GM10248 (cell line): ENCODE results near the gene YDJC.
"Not testable (repeated sequence)": the region's sequence is repeated elsewhere in the genome, so short reads cannot be mapped to it uniquely, and the experiment has no call there.

ENCODE experiments used
- CTCF ChIA-PET: fragments of 300-600 bp; sonication (Branson Sonifier 250); formaldehyde crosslinking; extraction: SDS; loops from one replicate; lab custom pipeline; 2021; ENCODE audit warnings: antibody characterized with exemption; lab: Yijun Ruan, JAX
- POLR2A ChIA-PET: fragments of 350-650 bp; sonication (Branson Sonifier 250); formaldehyde crosslinking; extraction: SDS; loops from one replicate; lab custom pipeline; 2020; ENCODE audit warnings: antibody characterized with exemption; lab: Yijun Ruan, JAX
- DNase-seq: peaks from one replicate; pipeline ENCODE4 v3.0.0; 2012; ENCODE audit errors: extremely low spot score
- TF ChIP-seq, protein P1 (sequence below): IDR thresholded peaks from 2 replicates; pipeline ENCODE4 v1.5.1; 2012; ENCODE audit warnings: mild to moderate bottlenecking, low read depth; ENCODE audit errors: extremely low read depth, missing control alignments, control extremely low read depth

YDJC gene

GRCh38 chr22:21612858-21613257 lies 17.0 kb downstream of the YDJC start:
- CTCF ChIA-PET, result interaction anchor here (1.1 to 6.6 kb wide), 3 partner anchors 10 to 16 kb away, joined by 3 to 58 read pairs (median 3); partner anchors contain the start of gene YDJC
- no peak for DNase-seq
- TF ChIP-seq, protein P1, sequence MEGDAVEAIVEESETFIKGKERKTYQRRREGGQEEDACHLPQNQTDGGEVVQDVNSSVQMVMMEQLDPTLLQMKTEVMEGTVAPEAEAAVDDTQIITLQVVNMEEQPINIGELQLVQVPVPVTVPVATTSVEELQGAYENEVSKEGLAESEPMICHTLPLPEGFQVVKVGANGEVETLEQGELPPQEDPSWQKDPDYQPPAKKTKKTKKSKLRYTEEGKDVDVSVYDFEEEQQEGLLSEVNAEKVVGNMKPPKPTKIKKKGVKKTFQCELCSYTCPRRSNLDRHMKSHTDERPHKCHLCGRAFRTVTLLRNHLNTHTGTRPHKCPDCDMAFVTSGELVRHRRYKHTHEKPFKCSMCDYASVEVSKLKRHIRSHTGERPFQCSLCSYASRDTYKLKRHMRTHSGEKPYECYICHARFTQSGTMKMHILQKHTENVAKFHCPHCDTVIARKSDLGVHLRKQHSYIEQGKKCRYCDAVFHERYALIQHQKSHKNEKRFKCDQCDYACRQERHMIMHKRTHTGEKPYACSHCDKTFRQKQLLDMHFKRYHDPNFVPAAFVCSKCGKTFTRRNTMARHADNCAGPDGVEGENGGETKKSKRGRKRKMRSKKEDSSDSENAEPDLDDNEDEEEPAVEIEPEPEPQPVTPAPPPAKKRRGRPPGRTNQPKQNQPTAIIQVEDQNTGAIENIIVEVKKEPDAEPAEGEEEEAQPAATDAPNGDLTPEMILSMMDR, result no peak
- POLR2A ChIA-PET, result no interaction called here

DNA sequence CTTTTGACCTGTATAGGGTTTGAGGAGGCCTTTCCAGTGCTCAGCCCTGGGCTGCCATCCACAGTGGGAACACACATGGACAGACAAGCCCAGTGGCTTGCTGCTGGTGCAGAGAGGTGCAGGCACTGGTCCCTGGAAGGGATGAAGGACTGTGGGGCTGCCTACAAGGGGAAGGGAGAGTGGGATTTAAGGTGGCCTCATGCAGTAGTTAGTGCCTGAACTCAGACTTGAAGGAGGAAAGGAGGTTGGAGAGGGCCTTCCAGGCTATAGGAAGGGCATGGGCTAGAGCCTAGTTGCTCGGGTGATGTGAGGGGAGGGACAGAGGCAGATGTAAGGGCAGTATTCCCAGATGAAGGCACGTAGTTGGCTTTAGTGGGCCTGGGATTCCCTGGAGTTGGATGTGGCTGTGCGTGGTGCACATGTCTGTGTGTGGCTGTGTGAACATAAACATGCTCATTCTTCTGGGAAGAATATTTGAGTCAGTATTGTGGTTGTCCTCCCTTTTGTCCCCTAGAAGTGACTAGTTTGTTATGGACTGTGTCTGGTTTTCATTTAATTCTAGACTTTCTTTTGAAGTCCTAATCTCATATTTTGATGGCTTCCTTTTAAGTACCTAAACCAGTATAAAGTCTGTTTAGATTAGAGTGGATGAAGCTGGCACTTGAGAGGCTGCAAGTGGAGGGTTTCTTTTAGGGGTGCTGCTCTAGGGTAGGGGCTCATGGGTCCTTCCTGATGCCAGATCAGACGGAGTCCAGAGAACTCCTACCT lies 18.4 kb downstream of the YDJC start:
- DNase-seq, result no peak
- CTCF ChIA-PET, result interaction anchor here (1.3 kb wide), 2 partner anchors 13 to 18 kb away, joined by 3 to 6 read pairs; partner anchors contain the start of gene YDJC
- TF ChIP-seq, protein P1, result no peak
- POLR2A ChIA-PET, result no interaction called here

GRCh38 chr22:21609556-21610157 lies 20.2 kb downstream of the YDJC start:
- POLR2A ChIA-PET, DNase-seq: not testable (repeated sequence)
- CTCF ChIA-PET, result interaction anchor here (1.2 to 1.6 kb wide), 6 partner anchors 11 to 37 kb away, joined by 3 to 6 read pairs (median 4); partner anchors contain the start of genes SDF2L1 and YDJC

GRCh38 chr22:21606775-21607174 lies 23.0 kb downstream of the YDJC start:
- POLR2A ChIA-PET, result no interaction called here
- TF ChIP-seq, protein P1, result no peak
- CTCF ChIA-PET, result interaction anchor here (1.0 to 2.5 kb wide), 5 partner anchors 9 to 40 kb away, joined by 4 to 11 read pairs (median 5); partner anchors contain the start of gene YDJC
- no peak for DNase-seq

DNA sequence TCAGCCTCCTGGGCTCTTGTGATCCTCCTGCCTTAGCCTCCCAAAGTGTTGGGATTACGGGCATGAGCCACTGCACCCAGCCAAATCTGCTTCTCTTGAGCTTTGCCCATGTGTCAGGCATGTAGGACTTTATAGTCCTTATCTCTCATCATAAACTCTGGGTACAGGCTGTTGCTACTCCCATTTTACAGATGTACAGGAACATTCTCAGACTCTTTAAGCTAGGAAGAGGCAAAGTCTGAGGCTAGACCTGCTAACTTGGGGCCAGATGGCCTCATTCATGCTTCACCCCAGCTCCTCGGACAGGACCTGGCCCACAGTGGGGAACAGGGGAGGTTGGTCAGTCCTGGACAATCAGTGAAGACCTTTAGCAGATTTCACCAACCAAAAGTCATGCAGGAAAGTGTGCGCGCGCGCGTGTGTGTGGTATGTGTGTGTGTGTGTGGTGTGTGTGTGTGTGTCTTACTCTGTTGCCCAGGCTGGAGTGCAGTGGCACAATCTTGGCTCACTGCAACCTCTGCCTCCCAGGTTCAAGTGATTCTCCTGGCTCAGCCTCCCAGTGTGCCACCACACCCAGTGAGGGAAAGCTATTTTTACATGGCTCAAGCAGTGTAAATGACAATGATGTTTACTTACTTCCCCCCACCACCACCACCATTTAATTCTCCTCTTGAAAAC lies 23.8 kb downstream of the YDJC start:
- ChIA-PET CTCF (interaction anchor here (1.0 to 2.5 kb wide), 4 partner anchors 8 to 23 kb away, joined by 4 to 11 read pairs (median 8); partner anchors contain the start of gene YDJC), POLR2A (interaction anchor here (0.6 kb wide), 1 partner anchor 11 kb away, joined by 5 read pairs; no protein-coding TSS in a partner anchor)
- TF ChIP-seq, protein P1, result no peak
- no peak for DNase-seq

- TF ChIP-seq, protein P1, result no peak
- ChIA-PET POLR2A (interaction anchor here (0.6 kb wide), 1 partner anchor 18 kb away, joined by 3 read pairs; no protein-coding TSS in a partner anchor), CTCF (interaction anchor here (0.9 to 1.6 kb wide), 6 partner anchors 16 to 43 kb away, joined by 3 to 7 read pairs (median 4); partner anchors contain the start of gene SDF2L1)
- no peak for DNase-seq
Measured at GRCh38 chr22:21603973-21604372, 25.8 kb downstream of the YDJC start.
